Activated T-cell treated with anti-CD3 and anti-CD28 coated beads for 24 hours (primary cell): ENCODE data around the gene TRIM31.
"Not testable (repeated sequence)": the region's sequence is repeated elsewhere in the genome, so short reads cannot be mapped to it uniquely, and the experiment has no call there.

Source experiments
- DNase-seq: peaks from one replicate; pipeline ENCODE4 v3.0.0-alpha.2; 2020; ENCODE audit warnings: low read depth

TRIM31 gene

DNA sequence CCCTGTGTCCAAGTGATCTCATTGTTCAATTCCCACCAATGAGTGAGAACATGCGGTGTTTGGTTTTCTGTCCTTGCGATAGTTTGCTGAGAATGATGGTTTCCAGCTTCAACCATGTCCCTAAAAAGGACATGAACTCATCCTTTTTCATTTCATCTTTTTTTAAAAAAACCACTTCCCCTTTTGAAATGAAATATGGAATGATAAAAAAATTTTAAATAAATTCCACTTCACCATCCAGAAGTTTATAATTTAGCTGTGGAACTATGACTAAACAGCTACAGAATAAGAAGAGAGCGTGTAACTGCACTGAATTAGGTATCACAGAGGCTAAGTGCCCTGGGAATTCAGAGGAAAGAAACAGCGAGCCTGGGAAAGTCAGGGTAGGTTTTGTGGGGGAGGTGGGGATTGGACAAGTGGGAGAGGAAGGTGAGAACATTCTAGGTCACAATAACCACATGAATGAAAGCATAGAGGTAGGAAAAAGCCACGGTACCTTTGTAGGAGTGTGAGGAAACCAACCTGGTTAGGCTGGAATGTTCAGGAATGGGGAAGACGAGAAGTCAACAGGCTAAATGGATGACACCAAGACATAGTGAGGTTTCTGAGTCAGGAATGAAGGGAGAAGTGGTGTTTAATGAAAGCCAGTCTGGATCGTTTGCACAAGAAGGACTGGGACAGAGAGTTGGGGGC, 37.1 kb upstream of the TRIM31 start:
- no peak for DNase-seq

DNA sequence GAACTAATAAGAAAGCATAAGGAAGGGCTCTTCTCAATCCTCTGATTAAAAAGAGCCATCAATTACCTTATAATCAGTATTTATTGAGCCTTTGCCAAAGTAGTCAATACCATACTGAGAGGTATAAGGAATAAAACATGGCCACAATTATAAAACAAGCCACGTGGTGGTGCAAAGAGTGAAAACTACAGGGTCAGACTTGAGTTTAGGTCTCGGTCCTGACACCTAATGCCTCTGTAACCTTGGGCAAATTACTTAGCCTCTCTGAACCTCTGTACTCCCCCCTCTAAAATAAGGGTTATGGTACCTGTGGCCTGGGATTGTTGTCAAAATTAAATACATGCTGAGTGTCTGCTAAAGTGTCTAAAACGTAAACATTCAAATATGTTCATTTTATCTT, 36.3 kb upstream of the TRIM31 start:
- no peak for DNase-seq

GRCh38 chr6:30147096-30147495, 34.2 kb upstream of the TRIM31 start:
- no peak for DNase-seq

GRCh38 chr6:30145818-30146217, 32.9 kb upstream of the TRIM31 start:
- no peak for DNase-seq

DNA sequence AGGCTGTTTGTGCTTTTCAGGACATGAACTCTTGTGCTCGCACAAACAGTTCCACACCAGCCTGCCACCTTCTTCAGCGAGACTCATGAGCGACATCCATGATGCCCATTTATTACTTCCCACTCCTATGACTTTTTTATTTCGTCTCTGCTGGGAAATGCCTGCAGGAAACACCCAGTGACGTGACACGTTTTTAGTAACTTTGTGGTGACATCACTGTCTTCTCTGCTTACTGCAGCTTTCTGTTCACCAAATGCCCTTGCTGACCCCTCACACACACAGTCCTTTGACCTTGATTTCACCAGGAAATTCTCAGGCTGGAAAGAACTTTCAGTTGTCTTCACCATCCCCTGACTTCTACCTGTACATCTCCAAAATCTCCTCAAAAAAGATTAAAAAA, 31.9 kb upstream of the TRIM31 start:
- no peak for DNase-seq

- DNase-seq: no peak
These were observed 30.9 kb upstream of the TRIM31 start for GRCh38 chr6:30143780-30144179.

GRCh38 chr6:30142665-30143064, 29.8 kb upstream of the TRIM31 start:
- DNase-seq: no peak

DNA sequence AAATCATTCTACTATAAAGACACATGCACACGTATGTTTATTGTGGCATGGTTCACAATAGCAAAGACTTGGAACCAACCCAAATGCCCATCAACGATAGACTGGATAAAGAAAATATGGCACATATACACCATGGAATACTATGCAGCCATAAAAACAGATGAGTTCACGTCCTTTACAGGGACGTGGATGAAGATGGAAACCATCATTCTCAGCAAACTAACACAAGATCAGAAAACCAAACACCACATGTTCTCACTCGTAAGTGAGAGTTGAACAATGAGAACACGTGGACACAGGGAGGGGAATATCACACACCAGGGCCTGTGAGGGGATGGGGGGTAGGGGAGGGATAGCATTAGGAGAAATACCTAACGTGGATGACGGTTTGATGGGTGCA, 27.4 kb upstream of the TRIM31 start:
- DNase-seq: not testable (repeated sequence)

GRCh38 chr6:30136570-30137286, 23.8 kb upstream of the TRIM31 start:
- DNase-seq: no peak

GRCh38 chr6:30135757-30136156, 22.9 kb upstream of the TRIM31 start, which contains the start of gene TRIM40:
TSS of gene TRIM40 (plus strand) at chr6:30136140. CDS start at chr6:30137037, 897 bp downstream.
- DNase-seq: no peak

DNA sequence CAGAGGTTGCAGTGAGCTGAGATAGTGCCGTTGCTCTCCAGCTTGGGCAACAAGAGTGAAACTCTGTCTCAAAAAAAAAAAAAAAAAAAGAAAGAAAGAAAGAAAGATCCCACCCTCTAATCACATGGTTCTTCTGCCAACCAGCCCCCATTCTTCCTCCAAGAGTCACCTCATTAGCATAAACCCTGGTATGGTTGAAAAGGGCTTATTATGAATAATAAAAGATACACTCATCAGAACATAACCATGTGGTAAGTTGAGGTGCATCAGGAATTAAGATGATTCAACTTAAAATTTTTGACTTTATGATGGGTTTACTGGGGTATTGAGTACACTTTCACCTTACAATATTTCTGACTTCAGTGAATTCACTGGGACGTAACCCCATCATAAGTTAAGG, 22.3 kb upstream of the TRIM31 start:
- DNase-seq: no peak

DNA sequence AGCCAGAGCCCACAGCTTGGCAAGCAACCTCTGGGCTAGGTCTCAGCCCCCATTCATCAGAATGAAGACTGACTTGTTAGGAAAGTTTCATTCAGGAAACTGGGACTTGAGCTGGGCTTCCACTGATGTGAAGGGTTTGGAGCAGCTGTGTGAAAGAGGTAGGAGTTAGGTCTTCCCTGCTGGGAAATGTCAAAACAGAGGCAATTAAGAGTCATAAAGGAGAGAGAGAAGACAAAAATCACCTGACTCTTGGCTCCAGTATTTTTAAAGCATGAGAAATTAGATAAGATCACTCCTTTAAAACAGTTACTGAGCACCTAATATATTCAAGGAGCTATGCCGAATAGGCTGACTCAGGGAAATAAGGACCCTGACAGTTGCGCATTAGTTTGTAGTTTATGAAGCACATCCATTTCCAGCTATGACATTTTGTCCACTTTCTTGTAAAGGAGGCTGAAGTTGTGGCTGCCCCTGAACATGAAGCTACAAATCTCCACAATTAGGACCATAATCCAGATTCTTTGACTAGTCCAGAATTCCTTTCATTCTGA, 19.1 kb upstream of the TRIM31 start:
- no peak for DNase-seq

- peak; percentile 64 for DNase-seq
These were observed 18.3 kb upstream of the TRIM31 start for GRCh38 chr6:30130887-30131862.

GRCh38 chr6:30130179-30130679, 17.3 kb upstream of the TRIM31 start:
- no peak for DNase-seq

DNA sequence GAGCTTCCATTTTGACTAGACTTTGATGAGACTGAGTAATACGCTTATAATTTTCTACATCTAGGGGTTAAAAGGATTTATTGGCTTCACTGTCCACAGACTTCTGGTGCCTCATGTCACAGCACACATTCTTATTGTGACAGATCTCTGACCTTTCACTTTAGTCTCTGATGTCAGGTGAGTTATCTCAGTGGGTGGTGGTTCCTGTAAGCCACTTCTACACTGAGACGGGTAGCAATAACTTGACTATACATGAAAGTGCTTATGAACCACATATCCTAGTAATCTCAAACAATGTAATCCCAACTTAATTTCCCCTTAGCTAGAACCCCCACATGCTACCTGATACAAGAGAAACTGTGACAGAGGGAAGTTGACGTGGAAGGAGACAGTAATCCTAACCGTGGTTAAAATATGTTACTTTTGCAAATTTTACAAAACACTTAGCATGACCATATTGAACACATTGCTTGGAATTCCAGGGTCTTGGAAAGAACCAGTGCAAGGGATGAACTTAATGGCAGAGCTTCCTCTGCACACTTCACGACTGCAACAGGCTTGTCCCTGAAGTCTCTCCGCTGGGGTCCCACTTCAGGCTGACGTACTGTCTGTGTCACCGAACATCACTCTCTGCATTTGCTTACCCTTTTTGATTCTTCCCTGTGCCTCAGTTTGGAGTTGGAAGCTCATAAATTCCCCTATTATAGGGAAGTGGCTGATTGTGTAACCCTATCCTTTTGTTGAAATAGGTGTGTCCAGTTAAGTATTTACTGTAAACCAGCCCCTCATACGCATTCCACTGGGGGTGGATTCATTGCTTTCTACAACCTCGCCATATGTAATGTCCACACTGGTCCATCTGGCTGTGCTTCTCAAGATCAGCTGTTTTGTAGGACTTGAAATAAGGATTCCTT, 16.6 kb upstream of the TRIM31 start:
- DNase-seq: no peak

DNA sequence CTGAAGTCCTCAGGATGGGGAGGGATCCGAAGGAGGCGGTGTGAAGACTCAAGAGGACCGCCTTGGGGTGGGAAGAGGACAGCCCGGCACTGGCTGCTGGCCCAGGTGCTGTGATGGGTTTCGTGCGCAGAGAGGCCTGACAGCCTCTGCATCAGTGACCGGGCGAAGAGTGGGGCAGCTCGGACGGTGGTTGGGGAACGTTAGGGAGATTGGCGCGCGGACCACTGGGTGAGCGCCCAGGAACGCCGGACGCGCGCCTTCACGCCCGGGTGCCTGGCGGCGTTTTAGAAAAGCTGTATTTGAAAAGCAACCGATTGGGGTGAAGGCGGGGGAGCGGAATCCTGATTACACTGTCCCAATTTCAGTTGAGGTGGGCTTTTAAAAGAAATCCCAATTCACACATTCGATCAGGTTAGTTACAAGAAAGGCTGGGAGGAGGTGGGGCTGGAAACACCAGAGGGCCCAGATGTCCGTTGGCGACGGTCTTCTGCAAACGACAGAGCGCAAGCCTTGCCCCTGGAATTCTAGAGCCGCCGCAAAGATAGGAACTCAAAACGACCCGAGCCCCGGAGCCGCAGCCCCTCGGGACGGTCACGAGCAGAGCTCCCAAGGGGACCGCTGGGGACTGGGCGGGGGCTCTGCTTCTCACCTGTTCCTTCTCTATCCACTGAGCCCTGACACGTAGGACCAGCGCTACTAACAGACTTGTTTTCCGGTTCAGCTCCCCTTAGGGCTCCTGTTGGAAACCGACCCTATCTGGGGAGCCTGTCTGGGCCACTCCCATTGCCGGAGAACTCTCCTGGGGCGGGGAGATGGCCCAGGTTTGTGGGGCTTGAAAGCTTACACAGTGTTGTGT, 14.6 kb upstream of the TRIM31 start:
- no peak for DNase-seq

- no peak for DNase-seq
These were observed 9.6 kb upstream of the TRIM31 start for GRCh38 chr6:30122515-30122914.

DNA sequence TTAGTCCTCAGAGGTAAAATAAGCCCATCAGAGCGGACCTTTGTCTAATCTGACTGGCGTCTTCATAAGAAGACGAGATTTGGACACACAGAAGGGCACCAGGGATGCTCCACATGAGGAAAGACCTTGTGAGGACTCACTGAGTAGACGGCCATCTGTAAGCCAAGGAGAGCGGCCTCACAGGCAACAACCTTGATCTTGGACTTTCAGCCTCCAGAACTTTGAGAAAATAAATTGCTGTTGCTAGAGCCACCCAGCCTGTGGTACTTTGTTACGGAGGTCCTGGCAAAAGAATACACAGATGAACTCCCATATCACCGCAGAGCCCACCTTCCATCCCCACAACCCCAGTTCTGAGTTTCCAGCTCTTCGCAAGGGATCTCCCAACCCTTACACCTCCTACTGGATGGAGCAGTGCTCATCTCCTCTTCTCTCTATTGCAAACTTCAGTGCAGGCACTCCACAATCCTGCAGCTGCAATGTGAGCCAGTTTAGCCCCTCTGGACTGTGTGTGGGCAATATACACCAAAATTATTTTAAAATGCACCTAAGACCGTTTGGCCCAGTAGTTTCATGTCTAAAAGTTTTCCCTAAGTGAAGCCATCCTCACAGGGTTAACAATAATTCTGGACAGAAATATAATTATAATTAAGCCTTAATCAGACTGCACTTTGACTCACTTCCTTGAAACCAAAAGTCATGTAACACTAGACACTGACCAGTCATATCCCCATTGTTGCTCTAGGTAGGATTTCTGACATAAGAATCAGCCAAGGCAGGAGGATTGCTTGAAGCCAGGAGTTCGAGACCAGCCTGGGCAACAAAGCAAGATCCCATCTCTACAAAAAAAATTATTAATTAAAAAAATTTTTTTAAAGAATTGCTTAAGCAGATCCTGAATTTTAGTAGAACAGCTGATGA, 8.8 kb upstream of the TRIM31 start:
- no peak for DNase-seq

- not testable (repeated sequence) for DNase-seq
These were observed 5.8 kb upstream of the TRIM31 start for GRCh38 chr6:30118691-30119090.
